OCI-LY3 (cell line): ENCODE results near the gene RERE.

ENCODE experiments used
- EZH2phosphoT487 ChIP-seq: fragments of 200-600 bp; shearing (Covaris generic); IDR thresholded peaks from 2 replicates; pipeline ENCODE4 v1.6.1; 2018; ENCODE audit warnings: antibody characterized with exemption, mixed run types, low read depth
- TF ChIP-seq, protein P1 (sequence below): fragments of 200-600, 300-600 bp; sonication (generic); IDR thresholded peaks from 2 replicates; pipeline ENCODE4 v1.5.1; 2014; ENCODE audit warnings: antibody characterized with exemption, low read length, low read depth

DNA sequence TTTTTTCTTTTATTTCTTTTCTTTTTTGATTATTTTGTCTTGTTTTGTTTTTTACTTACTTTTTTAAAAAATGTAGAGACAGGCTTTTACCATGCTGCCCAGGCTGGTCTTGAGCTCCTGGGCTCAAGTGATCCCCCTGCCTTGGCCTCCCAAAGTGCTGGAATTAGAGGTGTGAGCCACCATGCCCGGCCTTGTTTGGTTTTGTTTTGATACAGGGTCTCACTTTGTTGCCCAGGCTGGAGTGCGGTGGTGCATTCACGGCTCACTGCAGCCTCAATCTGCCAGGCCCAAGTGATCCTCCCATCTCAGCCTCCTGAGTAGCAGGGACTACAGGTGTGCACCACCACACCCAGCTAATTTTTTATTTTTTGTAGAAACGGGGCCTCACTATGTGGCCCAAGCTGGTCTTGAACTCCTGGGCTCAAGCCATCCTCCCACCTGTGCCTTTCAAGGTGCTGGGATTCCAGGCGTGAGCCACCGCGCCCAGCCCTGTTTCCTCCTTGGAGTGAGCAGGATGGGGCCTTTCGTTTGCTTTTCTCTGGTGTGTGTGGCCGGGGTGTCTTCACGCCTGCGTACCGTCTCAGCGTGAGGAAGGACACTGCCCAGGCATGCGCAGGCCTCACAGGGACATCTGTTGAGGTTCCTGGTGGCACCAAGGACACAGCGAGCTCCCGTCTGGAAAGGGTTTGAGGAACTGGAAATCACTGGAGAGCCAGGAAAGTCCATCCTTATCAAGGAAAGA, 484.0 kb downstream of the RERE start:
- TF ChIP-seq, protein P1, sequence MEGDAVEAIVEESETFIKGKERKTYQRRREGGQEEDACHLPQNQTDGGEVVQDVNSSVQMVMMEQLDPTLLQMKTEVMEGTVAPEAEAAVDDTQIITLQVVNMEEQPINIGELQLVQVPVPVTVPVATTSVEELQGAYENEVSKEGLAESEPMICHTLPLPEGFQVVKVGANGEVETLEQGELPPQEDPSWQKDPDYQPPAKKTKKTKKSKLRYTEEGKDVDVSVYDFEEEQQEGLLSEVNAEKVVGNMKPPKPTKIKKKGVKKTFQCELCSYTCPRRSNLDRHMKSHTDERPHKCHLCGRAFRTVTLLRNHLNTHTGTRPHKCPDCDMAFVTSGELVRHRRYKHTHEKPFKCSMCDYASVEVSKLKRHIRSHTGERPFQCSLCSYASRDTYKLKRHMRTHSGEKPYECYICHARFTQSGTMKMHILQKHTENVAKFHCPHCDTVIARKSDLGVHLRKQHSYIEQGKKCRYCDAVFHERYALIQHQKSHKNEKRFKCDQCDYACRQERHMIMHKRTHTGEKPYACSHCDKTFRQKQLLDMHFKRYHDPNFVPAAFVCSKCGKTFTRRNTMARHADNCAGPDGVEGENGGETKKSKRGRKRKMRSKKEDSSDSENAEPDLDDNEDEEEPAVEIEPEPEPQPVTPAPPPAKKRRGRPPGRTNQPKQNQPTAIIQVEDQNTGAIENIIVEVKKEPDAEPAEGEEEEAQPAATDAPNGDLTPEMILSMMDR, result no peak
- no peak for TF ChIP-seq EZH2phosphoT487
